ENCODE data around the gene PADI2.

The PADI2 gene

GRCh38 chr1:17056551-17056950 lies 62.7 kb downstream of the PADI2 start:
- H3K4me3 ChIP-seq (ENCODE audit: low read depth, low read length, poor library complexity, severe bottlenecking), result no peak overlapping the region
- no peaks in the 10 kb centered on the region for H3F3A ChIP-seq (ENCODE audit: insufficient read depth, low read length)
- H3K9me3 ChIP-seq (ENCODE audit: low read length), result no peaks in the 10 kb centered on the region
- no peak overlapping the region for H3K9ac ChIP-seq (ENCODE audit: low read length)
- no peak overlapping the region for H3K27ac ChIP-seq (ENCODE audit: low read depth, low read length, poor library complexity, severe bottlenecking)
- H3K9me2 ChIP-seq (ENCODE audit: low read depth, low read length), result no peaks in the 10 kb centered on the region
- H2AFZ ChIP-seq (ENCODE audit: low read length), result no peak overlapping the region
- H3K4me1 ChIP-seq (ENCODE audit: insufficient read depth, low read length, severe bottlenecking), result peaks cover 20% of the 10 kb centered on the region
- peaks cover 19% of the 10 kb centered on the region for H3K79me2 ChIP-seq (ENCODE audit: insufficient read depth, low read length)
- TF ChIP-seq EZH2 (IDR thresholded peaks at IDR 0.05; ENCODE audit: borderline replicate concordance, low read length) (no peak), CTCF (IDR thresholded peaks at IDR 0.05; ENCODE audit: low read length) (no peak)
- H3K4me2 ChIP-seq (ENCODE audit: low read length), result no peak overlapping the region
- H4K20me1 ChIP-seq (ENCODE audit: insufficient read depth, low read length), result no peaks in the 10 kb centered on the region
- peaks cover 7% of the 10 kb centered on the region; the same call in 1 of the 2 replicates for H3K36me3 ChIP-seq (ENCODE audit: insufficient read depth, low read length)
- H3K27me3 ChIP-seq (ENCODE audit: insufficient read depth, low read length), result no peaks in the 10 kb centered on the region

DNA sequence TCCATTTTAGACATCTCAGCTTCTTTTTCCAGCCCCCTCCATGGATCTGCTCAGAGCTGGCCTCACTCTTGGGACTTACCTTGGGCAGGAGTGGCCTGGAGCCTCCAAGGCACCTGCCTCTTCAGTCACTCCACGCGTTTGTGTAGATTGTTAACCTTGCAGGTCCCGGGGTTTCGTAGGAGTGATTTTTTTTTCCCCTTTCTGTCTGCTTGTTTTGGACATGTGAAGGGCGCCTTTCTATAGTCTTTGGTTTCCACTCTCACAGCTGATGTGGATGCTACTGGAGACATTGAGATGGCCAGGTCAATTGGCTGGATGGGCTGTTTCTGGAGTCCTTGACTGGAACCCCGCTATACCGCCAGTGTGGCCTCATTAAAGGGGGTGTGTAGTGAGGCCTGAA lies 63.5 kb downstream of the PADI2 start:
- Histone ChIP-seq H3K36me3 (ENCODE audit: insufficient read depth, low read length) (peaks cover 14% of the 10 kb centered on the region; the same call in 1 of the 2 replicates), H3K4me1 (ENCODE audit: insufficient read depth, low read length, severe bottlenecking) (peaks cover 20% of the 10 kb centered on the region), H3K27me3 (ENCODE audit: insufficient read depth, low read length) (no peaks in the 10 kb centered on the region), H3K4me3 (ENCODE audit: low read depth, low read length, poor library complexity, severe bottlenecking) (no peak overlapping the region), H3K27ac (ENCODE audit: low read depth, low read length, poor library complexity, severe bottlenecking) (no peak overlapping the region), H4K20me1 (ENCODE audit: insufficient read depth, low read length) (no peaks in the 10 kb centered on the region), H3F3A (ENCODE audit: insufficient read depth, low read length) (no peaks in the 10 kb centered on the region), H2AFZ (ENCODE audit: low read length) (no peak overlapping the region), H3K79me2 (ENCODE audit: insufficient read depth, low read length) (peaks cover 27% of the 10 kb centered on the region), H3K9ac (ENCODE audit: low read length) (no peak overlapping the region), H3K4me2 (ENCODE audit: low read length) (no peak overlapping the region), H3K9me2 (ENCODE audit: low read depth, low read length) (no peaks in the 10 kb centered on the region), H3K9me3 (ENCODE audit: low read length) (no peaks in the 10 kb centered on the region)
- no peak for TF ChIP-seq CTCF (IDR thresholded peaks at IDR 0.05; ENCODE audit: low read length)

DNA sequence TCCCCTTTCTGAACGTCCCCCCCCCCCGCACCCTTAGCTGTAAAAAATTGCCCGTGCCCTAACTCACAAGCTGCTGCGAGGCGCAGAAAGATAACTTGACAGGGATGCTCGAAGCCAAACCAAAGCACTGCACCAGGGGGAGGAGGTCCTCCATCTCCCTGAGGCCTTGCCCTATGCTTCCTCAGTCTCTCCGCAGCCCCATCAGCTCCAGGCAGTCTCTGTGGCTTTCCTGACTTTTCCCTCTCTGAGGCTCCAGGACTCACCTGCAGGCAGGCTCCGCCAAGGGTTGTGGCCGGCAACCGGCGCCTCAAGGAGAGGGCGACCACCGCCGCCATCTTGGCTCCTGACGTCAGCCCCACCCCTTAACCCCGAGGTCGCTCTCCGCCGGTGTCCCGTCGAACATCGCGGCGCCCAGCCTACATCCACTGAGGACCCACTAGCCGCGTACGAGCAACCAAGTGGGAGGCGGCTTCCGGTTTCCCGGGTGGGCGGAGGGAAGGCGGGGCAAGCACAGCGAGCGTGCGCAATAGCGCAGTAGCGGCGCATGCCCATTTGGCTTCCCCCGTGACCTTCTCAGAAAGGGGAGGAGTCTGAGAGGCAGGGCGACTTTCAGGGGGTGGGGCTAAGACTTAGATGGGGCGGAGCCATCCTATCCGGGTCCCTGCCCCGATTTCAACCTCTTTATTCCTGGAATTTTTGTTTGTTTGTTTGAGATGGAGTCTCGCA lies 65.4 kb downstream of the PADI2 start, which contains the start of gene SDHB:
TSS of gene SDHB (minus strand) at position 348 of the 726 bp plus-strand sequence. CDS start at position 335, 13 bp downstream.
- no peaks in the 10 kb centered on the region for H3K9me2 ChIP-seq (ENCODE audit: low read depth, low read length)
- peak within 1 kb of the TSS; percentile 76 for H3K4me3 ChIP-seq (ENCODE audit: low read depth, low read length, poor library complexity, severe bottlenecking)
- H3F3A ChIP-seq (ENCODE audit: insufficient read depth, low read length), result no peaks in the 10 kb centered on the region
- peak within 1 kb of the TSS; percentile 87 for H3K4me2 ChIP-seq (ENCODE audit: low read length)
- TF ChIP-seq CTCF (IDR thresholded peaks at IDR 0.05; ENCODE audit: low read length), result no peak
- no peak for TF ChIP-seq EZH2 (IDR thresholded peaks at IDR 0.05; ENCODE audit: borderline replicate concordance, low read length)
- H3K9me3 ChIP-seq (ENCODE audit: low read length), result no peaks in the 10 kb centered on the region
- H3K27me3 ChIP-seq (ENCODE audit: insufficient read depth, low read length), result no peaks in the 10 kb centered on the region
- H3K36me3 ChIP-seq (ENCODE audit: insufficient read depth, low read length), result peaks cover 27% of the 10 kb centered on the region
- H3K27ac ChIP-seq (ENCODE audit: low read depth, low read length, poor library complexity, severe bottlenecking), result peak within 1 kb of the TSS; percentile 21
- H4K20me1 ChIP-seq (ENCODE audit: insufficient read depth, low read length), result no peaks in the 10 kb centered on the region
- no peak within 1 kb of the TSS for H2AFZ ChIP-seq (ENCODE audit: low read length)
- peak within 1 kb of the TSS; percentile 82 for H3K9ac ChIP-seq (ENCODE audit: low read length)
- peaks cover 31% of the 10 kb centered on the region for H3K79me2 ChIP-seq (ENCODE audit: insufficient read depth, low read length)
- H3K4me1 ChIP-seq (ENCODE audit: insufficient read depth, low read length, severe bottlenecking), result peaks cover 13% of the 10 kb centered on the region
